HCT116 (cell line): ENCODE results near the gene ERGIC1.

Experiments
- ATF3 ChIP-seq: IDR thresholded peaks from 2 replicates; pipeline ENCODE4 v1.6.1; 2012
- CEBPB ChIP-seq: IDR thresholded peaks from 2 replicates; pipeline ENCODE4 v1.6.1; 2012; ENCODE audit warnings: low read depth
- CTCF ChIP-seq, 3 experiments: fragments of 200-600 bp in 1 of 3; sonication (generic) in 1 of 3; IDR thresholded peaks in 2 of 3; conservative IDR thresholded peaks in 1 of 3; 2 replicates each; pipeline ENCODE4 v1.5.1; 2012 to 2017; ENCODE audit warnings: low read depth in 2 of 3, low read length in 2 of 3, antibody characterized with exemption in 1 of 3, borderline replicate concordance in 1 of 3, control low read depth in 1 of 3, mild to moderate bottlenecking in 1 of 3, mixed read lengths in 1 of 3, mixed run types in 1 of 3, moderate library complexity in 1 of 3; ENCODE audit not compliant: insufficient read depth in 1 of 3
- ELF1 ChIP-seq: IDR thresholded peaks from 2 replicates; pipeline ENCODE4 v1.6.1; 2012; ENCODE audit warnings: low read depth, borderline replicate concordance
- EZH2 ChIP-seq: fragments of 200-600 bp; sonication (generic); IDR thresholded peaks from 2 replicates; pipeline ENCODE4 v1.6.1; 2017; ENCODE audit warnings: antibody characterized with exemption, mixed run types
- EZH2phosphoT487 ChIP-seq: fragments of 200-600 bp; IDR thresholded peaks from 2 replicates; pipeline ENCODE4 v1.6.1; 2018; ENCODE audit warnings: antibody characterized with exemption, borderline replicate concordance
- JUND ChIP-seq: IDR thresholded peaks from 2 replicates; pipeline ENCODE4 v1.6.1; 2012
- MAX ChIP-seq: IDR thresholded peaks from 2 replicates; pipeline ENCODE4 v1.6.1; 2012
- POLR2A ChIP-seq: IDR thresholded peaks from 2 replicates; pipeline ENCODE4 v1.7.0; 2011; ENCODE audit warnings: borderline replicate concordance; ENCODE audit not compliant: insufficient read depth, insufficient read length; ENCODE audit errors: extremely low read depth
- POLR2AphosphoS5 ChIP-seq: IDR thresholded peaks from 2 replicates; pipeline ENCODE4 v1.6.1; 2011; ENCODE audit warnings: mild to moderate bottlenecking, low read depth, low read length, moderate library complexity
- RAD21 ChIP-seq: IDR thresholded peaks from 2 replicates; pipeline ENCODE4 v1.6.1; 2012; ENCODE audit warnings: low read depth, mild to moderate bottlenecking
- SIN3A ChIP-seq: IDR thresholded peaks from 2 replicates; pipeline ENCODE4 v1.6.1; 2012; ENCODE audit warnings: low read depth
- SP1 ChIP-seq: IDR thresholded peaks from 2 replicates; pipeline ENCODE4 v1.6.1; 2012; ENCODE audit warnings: low read depth
- TCF7L2 ChIP-seq: IDR thresholded peaks from 2 replicates; pipeline ENCODE4 v1.7.0; 2011; ENCODE audit warnings: borderline replicate concordance, inconsistent platforms; ENCODE audit not compliant: insufficient read depth, insufficient read length; ENCODE audit errors: extremely low read depth

GRCh38 chr5:172797771-172798191 lies 36.3 kb upstream of the ERGIC1 start:
- TF ChIP-seq CTCF (IDR thresholded peaks at IDR 0.05 in 2 of 3, conservative IDR thresholded peaks at IDR 0.05 in 1 of 3; ENCODE audit: borderline replicate concordance in 1 of 3, insufficient read depth in 1 of 3, low read depth in 2 of 3, low read length in 2 of 3): no peak
- TF ChIP-seq POLR2A: no peak
- no peak for TF ChIP-seq CEBPB
- no peak for TF ChIP-seq JUND
- no peak for TF ChIP-seq MAX
- no peak for TF ChIP-seq EZH2
- no peak for TF ChIP-seq EZH2phosphoT487
- TF ChIP-seq TCF7L2: no peak
- TF ChIP-seq SP1: no peak
- TF ChIP-seq RAD21: no peak
- no peak for TF ChIP-seq ELF1
- TF ChIP-seq POLR2AphosphoS5: no peak
- no peak for TF ChIP-seq SIN3A
- TF ChIP-seq ATF3: no peak
